Mesodermal cell (in vitro differentiated cells): ENCODE results near the gene MST1R.
"Not testable (repeated sequence)": the region's sequence is repeated elsewhere in the genome, so short reads cannot be mapped to it uniquely, and the experiment has no call there.

Source experiments
- H3K27ac ChIP-seq: 2 replicates; pipeline ENCODE4 v1.7.0; 2013; ENCODE audit warnings: mild to moderate bottlenecking, low read depth, low read length, moderate library complexity; ENCODE audit not compliant: severe bottlenecking
- H3K36me3 ChIP-seq: 2 replicates; pipeline ENCODE4 v1.7.1; 2013; ENCODE audit warnings: mild to moderate bottlenecking, low read length, moderate library complexity; ENCODE audit not compliant: control insufficient read depth, insufficient read depth
- H3K4me1 ChIP-seq: one replicate; pipeline ENCODE4 v1.7.1; 2013; ENCODE audit warnings: mild to moderate bottlenecking, low read length; ENCODE audit not compliant: insufficient read depth, control insufficient read depth, poor library complexity, severe bottlenecking
- H3K4me3 ChIP-seq: 2 replicates; pipeline ENCODE4 v1.7.0; 2013; ENCODE audit warnings: low read length, control low read depth, mild to moderate bottlenecking; ENCODE audit not compliant: insufficient read depth, poor library complexity, severe bottlenecking; ENCODE audit errors: extremely low read depth
- H3K9me3 ChIP-seq: 2 replicates; pipeline ENCODE4 v1.7.1; 2013; ENCODE audit warnings: mild to moderate bottlenecking, low read length, moderate library complexity; ENCODE audit not compliant: control insufficient read depth
- WGBS, 2 experiments: methylation state at CpG; one replicate each; pipeline ENCODE4 v1.1.5; 2013; ENCODE audit warnings: missing lambda C conversion rate in 2 of 2; ENCODE audit not compliant: insufficient coverage in 2 of 2; 5-methylcytosine and 5-hydroxymethylcytosine counted together

The MST1R gene

GRCh38 chr3:49911611-49912010 is 7.9 kb upstream of the MST1R start:
- no peak overlapping the region for H3K27ac ChIP-seq
- no peaks in the 10 kb centered on the region for H3K9me3 ChIP-seq
- H3K4me3 ChIP-seq, result no peak overlapping the region
- 94 to 96% methylated on average over 11 to 15 of the region's 15 CpGs for WGBS, 2 experiments
- H3K4me1 ChIP-seq, result peaks cover 6% of the 10 kb centered on the region
- H3K36me3 ChIP-seq, result peaks cover 16% of the 10 kb centered on the region

- Histone ChIP-seq H3K4me3 (no peak overlapping the region), H3K36me3 (peaks cover 16% of the 10 kb centered on the region), H3K27ac (no peak overlapping the region), H3K9me3 (no peaks in the 10 kb centered on the region), H3K4me1 (peaks cover 6% of the 10 kb centered on the region)
- 92 to 100% methylated on average over 2 of the region's 2 CpGs for WGBS, 2 experiments
Observed at GRCh38 chr3:49911124-49911420, 7.4 kb upstream of the MST1R start.

GRCh38 chr3:49910409-49911123 is 6.9 kb upstream of the MST1R start:
- no peak overlapping the region for H3K4me3 ChIP-seq
- 71 to 76% methylated on average over 44 to 46 of the region's 48 CpGs for WGBS, 2 experiments
- no peaks in the 10 kb centered on the region for H3K9me3 ChIP-seq
- peaks cover 6% of the 10 kb centered on the region for H3K4me1 ChIP-seq
- H3K27ac ChIP-seq, result no peak overlapping the region
- H3K36me3 ChIP-seq, result peaks cover 16% of the 10 kb centered on the region

GRCh38 chr3:49908373-49909199 is 4.9 kb upstream of the MST1R start:
- H3K4me1 ChIP-seq, result peaks cover 6% of the 10 kb centered on the region
- no peaks in the 10 kb centered on the region for H3K9me3 ChIP-seq
- 89 to 94% methylated on average over 11 of the region's 14 CpGs for WGBS, 2 experiments
- H3K27ac ChIP-seq, result no peak overlapping the region
- no peak overlapping the region for H3K4me3 ChIP-seq
- H3K36me3 ChIP-seq, result peaks cover 16% of the 10 kb centered on the region

- Histone ChIP-seq H3K27ac (no peak overlapping the region), H3K36me3 (peaks cover 2% of the 10 kb centered on the region), H3K4me1 (peaks cover 6% of the 10 kb centered on the region), H3K4me3 (no peak overlapping the region), H3K9me3 (no peaks in the 10 kb centered on the region)
- 41 to 43% methylated on average over 6 to 11 of the region's 15 CpGs for WGBS, 2 experiments
Observed at GRCh38 chr3:49906073-49906743, 2.5 kb upstream of the MST1R start.

GRCh38 chr3:49904448-49904847 is 775 bp upstream of the MST1R start:
- not testable (repeated sequence) for H3K9me3 ChIP-seq, H3K27ac ChIP-seq, H3K36me3 ChIP-seq, H3K4me3 ChIP-seq, H3K4me1 ChIP-seq
- 80 to 93% methylated on average over 8 to 13 of the region's 13 CpGs for WGBS, 2 experiments

GRCh38 chr3:49902511-49903345 is 945 bp downstream of the MST1R start:
- Histone ChIP-seq H3K4me1 (peaks cover 2% of the 10 kb centered on the region), H3K36me3 (no peaks in the 10 kb centered on the region), H3K4me3 (no peak overlapping the region), H3K9me3 (no peaks in the 10 kb centered on the region), H3K27ac (no peak overlapping the region)
- 94 to 96% methylated on average over 42 to 44 of the region's 44 CpGs for WGBS, 2 experiments

- Histone ChIP-seq H3K27ac (no peak overlapping the region), H3K4me1 (no peaks in the 10 kb centered on the region), H3K4me3 (no peak overlapping the region), H3K9me3 (no peaks in the 10 kb centered on the region), H3K36me3 (no peaks in the 10 kb centered on the region)
- 92 to 98% methylated on average over 4 of the region's 11 CpGs for WGBS, 2 experiments
Observed at GRCh38 chr3:49901366-49902339, 2.0 kb downstream of the MST1R start.

- Histone ChIP-seq H3K27ac (no peak overlapping the region), H3K36me3 (no peaks in the 10 kb centered on the region), H3K4me3 (no peak overlapping the region), H3K9me3 (no peaks in the 10 kb centered on the region), H3K4me1 (no peaks in the 10 kb centered on the region)
- 84 to 86% methylated on average over 5 of the region's 8 CpGs for WGBS, 2 experiments
Observed at GRCh38 chr3:49900491-49901153, 3.1 kb downstream of the MST1R start.
